Gastroesophageal sphincter (tissue), 4 donors: ENCODE results near the gene SLC7A8. TPM values are rescaled to one million over a fixed set of nuclear protein-coding genes. Genes with fewer than 3 reads are reported as not detected.

Experiments used
- ATAC-seq: fragments of 150-250 bp; one replicate; pipeline ENCODE4 v1.9.1; 2016; ENCODE audit warnings: mild to moderate bottlenecking, moderate library complexity
- H3K27ac ChIP-seq, 4 donors: fragments of 200-600 bp; sonication (generic) in 3 of 4; 1 replicate in 3 of 4; 2 replicates in 1 of 4; pipeline ENCODE4 v1.5.1; 2016 to 2019
- H3K27me3 ChIP-seq: fragments of 200-600 bp; sonication (generic); one replicate; pipeline ENCODE4 v1.5.1; 2019
- H3K36me3 ChIP-seq, 2 donors: fragments of 200-600 bp; sonication (generic); one replicate each; pipeline ENCODE4 v1.5.1; 2019; ENCODE audit warnings: control low read depth in 1 of 2
- H3K4me1 ChIP-seq, 3 donors: fragments of 200-600 bp; sonication (generic); 1 replicate in 2 of 3; 2 replicates in 1 of 3; pipeline ENCODE4 v1.5.1; 2016 to 2019; ENCODE audit warnings: control low read depth in 2 of 3
- H3K4me3 ChIP-seq, 2 donors: fragments of 200-600 bp; sonication (generic); one replicate each; pipeline ENCODE4 v1.5.1; 2019; ENCODE audit warnings: mild to moderate bottlenecking in 1 of 2, moderate library complexity in 1 of 2
- H3K9me3 ChIP-seq, 3 donors: fragments of 200-600 bp; sonication (generic); one replicate each; pipeline ENCODE4 v1.5.1; 2017 to 2019; ENCODE audit warnings: control low read depth in 2 of 3
- EP300 ChIP-seq: sonication (generic); formaldehyde crosslinking; IDR thresholded peaks from one replicate; pipeline ENCODE4 v1.6.1; 2017; ENCODE audit warnings: antibody characterized with exemption, mild to moderate bottlenecking
- POLR2A ChIP-seq, 2 donors: fragments of 450-650 bp; IDR thresholded peaks; one replicate each; pipeline ENCODE4 v1.6.1; 2017; ENCODE audit warnings: antibody characterized with exemption in 2 of 2, mild to moderate bottlenecking in 2 of 2, moderate library complexity in 1 of 2
- POLR2AphosphoS5 ChIP-seq: sonication (generic); formaldehyde crosslinking; IDR thresholded peaks from one replicate; pipeline ENCODE4 v1.6.1; 2017; ENCODE audit warnings: antibody characterized with exemption
- WGBS, 2 donors: methylation state at CpG; one replicate each; pipeline ENCODE4 v1.1.5; 2018; ENCODE audit warnings: low coverage in 1 of 2; 5-methylcytosine and 5-hydroxymethylcytosine counted together
- total RNA-seq, 4 donors: library from RNA; depleted of rRNA; stranded (reverse); fragments of >200 nt; gene quantifications; one replicate each; pipeline ENCODE4 v1.1.0, GENCODE V29; 2016
- TF ChIP-seq, protein P1 (sequence below), 4 experiments: fragments of 200-600 bp in 2 of 4; fragments of 450-650 bp in 2 of 4; sonication (generic) in 1 of 4; IDR thresholded peaks; one replicate each; pipeline ENCODE4 v1.5.1; 2017 to 2019; ENCODE audit warnings: antibody characterized with exemption in 4 of 4, mild to moderate bottlenecking in 2 of 4, moderate library complexity in 2 of 4

The SLC7A8 gene
- total RNA-seq, 4 donors from 2014 or later, result 21.6 to 56.7 (median 32.2) TPM

DNA sequence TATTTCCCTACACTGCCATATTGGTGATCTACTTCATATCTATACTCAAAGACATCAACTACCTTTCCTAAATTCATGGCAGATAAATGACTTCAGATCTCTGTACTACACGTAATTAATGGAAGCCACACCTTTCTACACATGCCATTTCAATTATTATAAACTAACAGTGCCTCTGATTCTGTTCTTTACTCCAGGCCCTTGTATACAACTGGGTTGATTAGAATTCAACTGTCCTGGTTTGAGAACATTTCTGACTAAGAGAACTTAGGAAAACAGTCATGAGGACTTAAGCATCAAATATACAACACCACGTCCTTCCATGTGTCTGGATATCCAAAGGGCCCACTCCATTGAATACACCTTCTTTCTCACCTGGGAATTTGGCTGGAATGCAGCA, 90.4 kb downstream of the SLC7A8 start:
- WGBS, 2 donors, result 36 to 38% methylated on average over 2 of the region's 2 CpGs
- Histone ChIP-seq H3K4me1 (peaks cover 0 to 50% (median 14%) of the 10 kb centered on the region in 3 donors), H3K4me3 (no peak overlapping the region), H3K36me3 (peaks cover 10 to 57% of the 10 kb centered on the region in 2 donors), H3K9me3 (no peaks in the 10 kb centered on the region), H3K27ac (no peak overlapping the region), H3K27me3 (no peaks in the 10 kb centered on the region)
- TF ChIP-seq POLR2AphosphoS5 (no peak), EP300 (no peak), POLR2A (IDR thresholded peaks at IDR 0.05) (no peak)
- TF ChIP-seq, protein P1, sequence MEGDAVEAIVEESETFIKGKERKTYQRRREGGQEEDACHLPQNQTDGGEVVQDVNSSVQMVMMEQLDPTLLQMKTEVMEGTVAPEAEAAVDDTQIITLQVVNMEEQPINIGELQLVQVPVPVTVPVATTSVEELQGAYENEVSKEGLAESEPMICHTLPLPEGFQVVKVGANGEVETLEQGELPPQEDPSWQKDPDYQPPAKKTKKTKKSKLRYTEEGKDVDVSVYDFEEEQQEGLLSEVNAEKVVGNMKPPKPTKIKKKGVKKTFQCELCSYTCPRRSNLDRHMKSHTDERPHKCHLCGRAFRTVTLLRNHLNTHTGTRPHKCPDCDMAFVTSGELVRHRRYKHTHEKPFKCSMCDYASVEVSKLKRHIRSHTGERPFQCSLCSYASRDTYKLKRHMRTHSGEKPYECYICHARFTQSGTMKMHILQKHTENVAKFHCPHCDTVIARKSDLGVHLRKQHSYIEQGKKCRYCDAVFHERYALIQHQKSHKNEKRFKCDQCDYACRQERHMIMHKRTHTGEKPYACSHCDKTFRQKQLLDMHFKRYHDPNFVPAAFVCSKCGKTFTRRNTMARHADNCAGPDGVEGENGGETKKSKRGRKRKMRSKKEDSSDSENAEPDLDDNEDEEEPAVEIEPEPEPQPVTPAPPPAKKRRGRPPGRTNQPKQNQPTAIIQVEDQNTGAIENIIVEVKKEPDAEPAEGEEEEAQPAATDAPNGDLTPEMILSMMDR (IDR thresholded peaks at IDR 0.05), result no peak
- ATAC-seq, result no peak

DNA sequence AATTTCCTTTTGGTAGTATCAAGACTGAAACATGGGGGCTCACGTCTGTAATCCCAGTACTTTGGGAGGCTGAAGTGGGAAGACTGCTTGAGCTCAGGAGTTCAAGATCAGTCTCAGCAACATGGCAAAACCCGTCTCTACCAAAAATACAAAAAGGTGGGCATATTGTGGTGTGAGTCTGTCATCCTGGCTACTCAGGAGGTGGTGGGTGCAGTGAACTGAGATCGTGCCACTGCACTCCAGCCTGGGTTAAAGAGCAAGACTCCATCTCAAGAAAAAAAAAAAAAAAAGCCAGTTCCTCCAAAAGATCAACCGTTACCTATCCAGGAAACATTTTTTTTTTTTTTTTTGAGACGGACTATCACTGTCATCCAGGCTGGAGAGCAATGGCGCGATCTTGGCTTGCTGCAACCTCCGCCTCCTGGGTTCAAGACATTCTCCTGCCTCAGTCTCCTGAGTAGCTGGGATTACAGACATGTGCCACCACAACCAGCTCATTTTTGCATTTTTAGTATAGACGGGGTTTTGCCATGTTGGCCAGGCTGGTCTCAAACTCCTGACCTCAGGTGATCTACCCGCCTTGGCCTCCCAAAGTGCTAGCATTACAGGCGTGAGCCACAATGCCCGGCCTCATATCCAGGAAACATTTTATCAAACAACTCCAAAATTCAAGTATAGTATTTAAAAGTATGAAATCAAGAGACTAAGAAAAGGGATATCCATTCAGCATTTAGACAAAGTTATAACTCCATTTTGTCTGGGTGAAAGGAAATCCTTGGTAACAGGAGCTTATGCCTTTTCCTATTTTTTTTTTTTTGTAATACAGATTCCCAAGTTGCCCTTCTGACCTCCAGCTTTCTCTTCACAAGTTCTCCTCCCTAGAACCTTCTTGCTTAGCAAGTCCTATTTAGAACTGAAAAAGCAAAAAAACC, 91.9 kb downstream of the SLC7A8 start:
- 79 to 87% methylated on average over 8 to 12 of the region's 12 CpGs for WGBS, 2 donors
- TF ChIP-seq EP300 (no peak), POLR2AphosphoS5 (no peak)
- ATAC-seq, result no peak
- Histone ChIP-seq H3K36me3 (peaks cover 14 to 65% of the 10 kb centered on the region in 2 donors), H3K27me3 (no peaks in the 10 kb centered on the region), H3K9me3 (no peaks in the 10 kb centered on the region), H3K27ac (no peak overlapping the region), H3K4me3 (no peak overlapping the region), H3K4me1 (peaks cover 0 to 43% (median 11%) of the 10 kb centered on the region in 3 donors)

DNA sequence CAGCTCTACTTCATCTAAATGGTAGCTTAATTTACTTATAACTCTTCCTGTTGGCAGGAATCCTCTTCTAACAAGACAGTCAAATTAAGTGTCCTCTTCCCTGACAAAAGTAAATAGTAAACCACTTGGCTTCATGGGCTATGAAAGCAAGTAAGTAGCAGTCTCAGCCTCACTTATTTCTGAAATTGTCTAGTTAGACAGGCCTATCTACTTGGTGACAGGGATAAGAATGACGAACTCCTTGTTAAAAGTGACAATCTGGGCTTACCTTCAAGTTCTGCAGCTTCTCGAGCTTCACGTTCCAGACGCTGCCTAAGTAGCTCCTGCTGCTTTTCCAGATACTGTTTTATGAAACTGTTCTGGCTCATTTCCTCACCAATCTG, 93.2 kb downstream of the SLC7A8 start:
- Histone ChIP-seq H3K27ac (no peak overlapping the region), H3K27me3 (no peaks in the 10 kb centered on the region), H3K9me3 (no peaks in the 10 kb centered on the region), H3K4me1 (peaks cover 0 to 41% (median 9%) of the 10 kb centered on the region in 3 donors), H3K4me3 (no peak overlapping the region), H3K36me3 (peaks cover 14 to 78% of the 10 kb centered on the region in 2 donors)
- no peak for ATAC-seq
- 43 to 61% methylated on average over 4 of the region's 4 CpGs for WGBS, 2 donors
- TF ChIP-seq EP300, result no peak
- TF ChIP-seq, protein P1 (IDR thresholded peaks at IDR 0.05), result no peak
- no peak for TF ChIP-seq POLR2A (IDR thresholded peaks at IDR 0.05)
- no peak for TF ChIP-seq POLR2AphosphoS5

DNA sequence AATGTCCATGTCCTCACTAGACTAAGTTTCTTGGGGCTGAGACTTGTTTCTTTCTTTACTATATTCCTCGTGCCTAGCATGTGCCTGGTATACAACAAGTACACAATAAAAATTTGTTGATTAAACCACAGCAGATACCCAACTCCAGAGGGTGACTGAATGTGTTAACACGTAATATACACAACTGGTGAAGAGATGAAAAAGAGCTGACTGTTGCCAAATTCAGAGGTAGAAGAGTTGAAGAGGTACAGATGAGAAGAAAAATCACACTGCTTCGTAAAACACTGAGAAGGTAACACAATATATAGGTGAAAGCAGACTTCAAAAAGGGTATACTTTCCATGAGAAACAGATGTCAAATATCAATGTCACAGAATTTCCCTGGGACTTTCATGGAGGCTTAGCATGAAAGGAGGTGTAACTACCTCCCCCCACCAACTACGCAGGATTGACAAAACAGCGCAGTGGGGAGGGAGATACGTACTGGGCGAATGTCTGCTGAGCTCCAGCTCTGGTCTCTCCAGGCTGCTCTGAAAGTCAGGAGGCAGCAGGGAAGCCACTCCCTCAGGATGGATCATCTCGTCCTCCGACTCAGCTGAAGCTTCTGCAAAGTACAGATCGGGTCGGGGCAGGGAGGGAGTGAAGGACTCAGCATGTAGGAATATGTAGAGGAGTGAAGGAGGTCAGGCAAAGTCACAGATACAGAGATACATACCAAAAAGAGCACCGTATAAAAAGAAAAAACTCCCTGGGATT, 93.8 kb downstream of the SLC7A8 start:
- no peak for ATAC-seq
- Histone ChIP-seq H3K4me3 (no peak overlapping the region), H3K36me3 (peaks cover 14 to 84% of the 10 kb centered on the region in 2 donors), H3K9me3 (no peaks in the 10 kb centered on the region), H3K27ac (no peak overlapping the region), H3K4me1 (peaks cover 0 to 41% (median 9%) of the 10 kb centered on the region in 3 donors), H3K27me3 (no peaks in the 10 kb centered on the region)
- TF ChIP-seq POLR2AphosphoS5 (no peak), EP300 (no peak), POLR2A (IDR thresholded peaks at IDR 0.05) (no peak)
- TF ChIP-seq, protein P1 (IDR thresholded peaks at IDR 0.05), result no peak
- 84 to 86% methylated on average over 9 to 11 of the region's 12 CpGs for WGBS, 2 donors

DNA sequence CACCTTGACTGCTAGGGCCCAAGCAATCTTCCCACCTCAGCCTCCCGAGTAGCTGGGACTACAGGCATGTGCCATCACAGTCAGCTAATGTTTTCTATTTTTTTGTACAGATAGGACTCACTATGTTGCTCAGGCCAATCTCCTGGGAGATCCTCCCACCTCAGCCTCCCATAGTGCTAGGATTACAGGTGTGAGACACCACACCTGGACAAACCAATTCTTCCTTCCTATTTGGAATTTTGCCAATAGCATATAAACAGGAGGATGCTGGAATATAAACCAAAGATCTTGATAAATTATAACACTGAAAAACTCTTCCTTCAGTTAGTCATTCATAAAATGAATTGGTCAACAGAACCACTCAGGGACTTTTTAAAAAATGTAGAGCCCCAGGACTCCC, 96.9 kb downstream of the SLC7A8 start:
- H3K36me3 ChIP-seq, result peaks cover 14 to 99% of the 10 kb centered on the region in 2 donors
- H3K27ac ChIP-seq, result no peak overlapping the region
- ATAC-seq, result no peak
- no peak overlapping the region for H3K4me3 ChIP-seq
- H3K4me1 ChIP-seq, result peaks cover 0 to 14% (median 0%) of the 10 kb centered on the region in 3 donors
- no peaks in the 10 kb centered on the region for H3K27me3 ChIP-seq
- TF ChIP-seq EP300 (no peak), POLR2AphosphoS5 (no peak), POLR2A (IDR thresholded peaks at IDR 0.05) (no peak)
- TF ChIP-seq, protein P1 (IDR thresholded peaks at IDR 0.05), result no peak
- no peaks in the 10 kb centered on the region for H3K9me3 ChIP-seq
- WGBS, 2 donors, result 82 to 89% methylated on average over 1 of the region's 1 CpG
